BLaER1 treated with 17β-estradiol and CSF1 and Interleukin-3, amounts not matched to agents 10 nM and 100 nM (cell line): ENCODE measurements around the gene RPS6KA2.

Source experiments
- H3K27ac ChIP-seq, 11 experiments: shearing (Covaris generic); formaldehyde crosslinking; 2 replicates each; pipeline ENCODE4 v1.8.1; 2022
- H3K27me3 ChIP-seq, 11 experiments: shearing (Covaris generic); formaldehyde crosslinking; 2 replicates each; pipeline ENCODE4 v1.8.1; 2022
- H3K36me3 ChIP-seq, 11 experiments: shearing (Covaris generic); formaldehyde crosslinking; 2 replicates each; pipeline ENCODE4 v1.8.1; 2022
- H3K4me1 ChIP-seq, 10 experiments: shearing (Covaris generic); formaldehyde crosslinking; 2 replicates each; pipeline ENCODE4 v1.8.1; 2022
- H3K4me2 ChIP-seq, 11 experiments: shearing (Covaris generic); formaldehyde crosslinking; 2 replicates each; pipeline ENCODE4 v1.8.1; 2022
- H3K4me3 ChIP-seq, 10 experiments: shearing (Covaris generic); formaldehyde crosslinking; 2 replicates each; pipeline ENCODE4 v1.8.1; 2022
- H3K9ac ChIP-seq, 11 experiments: shearing (Covaris generic); formaldehyde crosslinking; 2 replicates each; pipeline ENCODE4 v1.8.1; 2022
- H3K9me3 ChIP-seq, 11 experiments: shearing (Covaris generic); formaldehyde crosslinking; replicated peaks in 1 of 11; 2 replicates each; pipeline ENCODE4 v1.8.1; 2022
- H4K20me1 ChIP-seq, 11 experiments: shearing (Covaris generic); formaldehyde crosslinking; 2 replicates each; pipeline ENCODE4 v1.8.1; 2022
- Cebpa-rat ChIP-seq, 11 experiments: shearing (Covaris generic); IDR thresholded peaks; 2 replicates each; pipeline ENCODE4 v1.8.1; 2022

The RPS6KA2 gene

GRCh38 chr6:166436195-166437139 lies 190.6 kb downstream of the RPS6KA2 start:
- H3K4me2 ChIP-seq = peak overlapping the region; percentile 56 to 83 (median 72)
- H4K20me1 ChIP-seq = no peaks in the 10 kb centered on the region
- peaks cover 0 to 15% (median 0%) of the 10 kb centered on the region in 11 experiments; a peak in 7 of 22 replicates for H3K9me3 ChIP-seq
- peaks cover 0 to 6% (median 0%) of the 10 kb centered on the region in 11 experiments; a peak in 3 of 22 replicates for H3K36me3 ChIP-seq
- H3K4me3 ChIP-seq = no peak overlapping the region
- no peak for TF ChIP-seq Cebpa-rat (IDR thresholded peaks at IDR 0.05)
- H3K27ac ChIP-seq = peak overlapping the region in 2 of 11 experiments; percentile 3 to 45; a peak in 2 of 22 replicates
- peaks cover 0 to 8% (median 0%) of the 10 kb centered on the region in 11 experiments; a peak in 1 of 22 replicates for H3K27me3 ChIP-seq
- H3K4me1 ChIP-seq = peaks cover 15 to 80% (median 56%) of the 10 kb centered on the region in 10 experiments
- H3K9ac ChIP-seq = peak overlapping the region in 1 of 11 experiments; percentile 31; a peak in 2 of 22 replicates

GRCh38 chr6:166435574-166435973 lies 191.5 kb downstream of the RPS6KA2 start:
- TF ChIP-seq Cebpa-rat (IDR thresholded peaks at IDR 0.05) = no peak
- Histone ChIP-seq H3K4me1 (peaks cover 15 to 71% (median 50%) of the 10 kb centered on the region in 10 experiments), H4K20me1 (no peaks in the 10 kb centered on the region), H3K4me3 (no peak overlapping the region), H3K4me2 (peak overlapping the region; percentile 56 to 83 (median 72)), H3K9ac (peak overlapping the region in 2 of 11 experiments; percentile 31 to 41; a peak in 2 of 22 replicates), H3K9me3 (peaks cover 0 to 15% (median 0%) of the 10 kb centered on the region in 11 experiments; a peak in 7 of 22 replicates), H3K27ac (peak overlapping the region in 2 of 11 experiments; percentile 31 to 45; a peak in 4 of 22 replicates), H3K27me3 (no peaks in the 10 kb centered on the region), H3K36me3 (peaks cover 0 to 6% (median 0%) of the 10 kb centered on the region in 11 experiments; a peak in 3 of 22 replicates)

GRCh38 chr6:166434336-166434735 lies 192.7 kb downstream of the RPS6KA2 start:
- Histone ChIP-seq H3K36me3 (peaks cover 0 to 17% (median 0%) of the 10 kb centered on the region in 11 experiments; a peak in 4 of 22 replicates), H3K4me1 (peaks cover 15 to 59% (median 41%) of the 10 kb centered on the region in 10 experiments), H3K9me3 (peaks cover 0 to 17% (median 0%) of the 10 kb centered on the region in 11 experiments; a peak in 8 of 22 replicates), H3K27ac (no peak overlapping the region), H3K27me3 (no peaks in the 10 kb centered on the region), H3K4me2 (peak overlapping the region in 6 of 11 experiments; percentile 54 to 76 (median 63); a peak in 12 of 22 replicates), H3K9ac (peak overlapping the region in 1 of 11 experiments; percentile 8; a peak in 1 of 22 replicates), H3K4me3 (no peak overlapping the region), H4K20me1 (no peaks in the 10 kb centered on the region)
- TF ChIP-seq Cebpa-rat (IDR thresholded peaks at IDR 0.05) = no peak

GRCh38 chr6:166433096-166433495 lies 194.0 kb downstream of the RPS6KA2 start:
- H3K36me3 ChIP-seq = peaks cover 0 to 17% (median 0%) of the 10 kb centered on the region in 11 experiments; a peak in 4 of 22 replicates
- no peak for TF ChIP-seq Cebpa-rat (IDR thresholded peaks at IDR 0.05)

GRCh38 chr6:166430269-166430668 lies 196.8 kb downstream of the RPS6KA2 start:
- peaks cover 0 to 17% (median 0%) of the 10 kb centered on the region in 11 experiments; a peak in 3 of 22 replicates for H3K36me3 ChIP-seq
- peaks cover 0 to 6% (median 0%) of the 10 kb centered on the region in 11 experiments; a peak in 2 of 22 replicates for H3K9me3 ChIP-seq
- H3K27me3 ChIP-seq = no peaks in the 10 kb centered on the region
- H4K20me1 ChIP-seq = no peaks in the 10 kb centered on the region
- peaks cover 1 to 20% (median 11%) of the 10 kb centered on the region in 10 experiments for H3K4me1 ChIP-seq
- H3K4me3 ChIP-seq = no peak overlapping the region
- H3K27ac ChIP-seq = no peak overlapping the region
- no peak for TF ChIP-seq Cebpa-rat (IDR thresholded peaks at IDR 0.05)
- no peak overlapping the region for H3K4me2 ChIP-seq
- no peak overlapping the region for H3K9ac ChIP-seq

More at GRCh38 chr6:166433096-166433495, 194.0 kb downstream of the RPS6KA2 start:
- no peak overlapping the region for H3K9ac ChIP-seq
- no peaks in the 10 kb centered on the region for H3K27me3 ChIP-seq
- peaks cover 15 to 46% (median 33%) of the 10 kb centered on the region in 10 experiments for H3K4me1 ChIP-seq
- H3K27ac ChIP-seq = no peak overlapping the region
- H3K9me3 ChIP-seq = peaks cover 0 to 15% (median 0%) of the 10 kb centered on the region in 11 experiments; a peak in 7 of 22 replicates
- no peaks in the 10 kb centered on the region for H4K20me1 ChIP-seq
- no peak overlapping the region; a peak in 1 of 22 replicates for H3K4me2 ChIP-seq
- H3K4me3 ChIP-seq = no peak overlapping the region

- no peaks in the 10 kb centered on the region for H4K20me1 ChIP-seq
Measured at GRCh38 chr6:166424431-166424830, 202.6 kb downstream of the RPS6KA2 start.

GRCh38 chr6:166423781-166424180 lies 203.3 kb downstream of the RPS6KA2 start:
- H3K4me1 ChIP-seq = peaks cover 0 to 26% (median 12%) of the 10 kb centered on the region in 10 experiments; a peak in 13 of 20 replicates
- H3K27me3 ChIP-seq = no peaks in the 10 kb centered on the region
- no peak overlapping the region for H3K9ac ChIP-seq
- H3K4me2 ChIP-seq = no peak overlapping the region
- H3K9me3 ChIP-seq = no peaks in the 10 kb centered on the region
- H3K27ac ChIP-seq = no peak overlapping the region
- H3K4me3 ChIP-seq = no peak overlapping the region
- H4K20me1 ChIP-seq = no peaks in the 10 kb centered on the region
- H3K36me3 ChIP-seq = peaks cover 0 to 35% (median 0%) of the 10 kb centered on the region in 11 experiments; a peak in 4 of 22 replicates
- TF ChIP-seq Cebpa-rat (IDR thresholded peaks at IDR 0.05) = no peak

More at GRCh38 chr6:166424431-166424830, 202.6 kb downstream of the RPS6KA2 start:
- H3K36me3 ChIP-seq = peaks cover 0 to 31% (median 0%) of the 10 kb centered on the region in 11 experiments; a peak in 4 of 22 replicates
- H3K27ac ChIP-seq = no peak overlapping the region
- no peaks in the 10 kb centered on the region for H3K27me3 ChIP-seq
- no peak for TF ChIP-seq Cebpa-rat (IDR thresholded peaks at IDR 0.05)
- no peak overlapping the region for H3K4me3 ChIP-seq
- no peaks in the 10 kb centered on the region for H3K9me3 ChIP-seq
- H3K4me1 ChIP-seq = peaks cover 0 to 22% (median 9%) of the 10 kb centered on the region in 10 experiments; a peak in 12 of 20 replicates
- no peak overlapping the region for H3K4me2 ChIP-seq
- no peak overlapping the region for H3K9ac ChIP-seq

- Histone ChIP-seq H3K9me3 (no peaks in the 10 kb centered on the region), H3K27ac (no peak overlapping the region), H4K20me1 (no peaks in the 10 kb centered on the region), H3K4me2 (no peak overlapping the region), H3K36me3 (peaks cover 0 to 35% (median 0%) of the 10 kb centered on the region in 11 experiments; a peak in 4 of 22 replicates), H3K27me3 (no peaks in the 10 kb centered on the region), H3K4me1 (peaks cover 0 to 26% (median 12%) of the 10 kb centered on the region in 10 experiments; a peak in 13 of 20 replicates), H3K4me3 (no peak overlapping the region), H3K9ac (no peak overlapping the region)
- TF ChIP-seq Cebpa-rat (IDR thresholded peaks at IDR 0.05) = no peak
Measured at GRCh38 chr6:166423051-166423745, 203.9 kb downstream of the RPS6KA2 start.
